Activated naive CD8-positive, alpha-beta T cell treated with anti-CD3 and anti-CD28 coated beads, Interleukin-2, amount 50 U/mL, for 24 hours (primary cell): ENCODE data around the gene L3MBTL4.

Source experiments
- ATAC-seq: fragments of 150-1000 bp; cut with Tn5 transposase; one replicate; pipeline ENCODE4 v1.10.0; 2021
- DNase-seq: peaks from one replicate; pipeline ENCODE4 v3.0.0; 2021
- H3K27ac Mint-ChIP-seq: one replicate; pipeline ENCODE4 v1.8.0; 2021; ENCODE audit warnings: mild to moderate bottlenecking, mixed read lengths
- H3K27me3 Mint-ChIP-seq: one replicate; pipeline ENCODE4 v1.8.0; 2021; ENCODE audit warnings: mixed read lengths
- H3K36me3 Mint-ChIP-seq: one replicate; pipeline ENCODE4 v1.8.0; 2021; ENCODE audit warnings: low read depth, mixed read lengths
- H3K4me1 Mint-ChIP-seq: one replicate; pipeline ENCODE4 v1.8.0; 2021; ENCODE audit warnings: mixed read lengths
- H3K4me3 Mint-ChIP-seq: one replicate; pipeline ENCODE4 v1.8.0; 2021; ENCODE audit warnings: mild to moderate bottlenecking, moderate library complexity, mixed read lengths
- H3K9me3 Mint-ChIP-seq: one replicate; pipeline ENCODE4 v1.8.0; 2021; ENCODE audit warnings: mixed read lengths

Gene L3MBTL4

GRCh38 chr18:6249788-6250187 lies 164.9 kb downstream of the L3MBTL4 start:
- H3K27ac Mint-ChIP-seq = no peak overlapping the region
- ATAC-seq = no peak

GRCh38 chr18:6249170-6249569 lies 165.5 kb downstream of the L3MBTL4 start:
- DNase-seq = no peak
- no peak for ATAC-seq
- Mint-ChIP-seq H3K9me3 (peaks cover 7% of the 10 kb centered on the region), H3K27ac (no peak overlapping the region), H3K4me1 (no peaks in the 10 kb centered on the region), H3K36me3 (no peaks in the 10 kb centered on the region), H3K4me3 (no peak overlapping the region), H3K27me3 (no peaks in the 10 kb centered on the region)

More at GRCh38 chr18:6249788-6250187, 164.9 kb downstream of the L3MBTL4 start:
- Mint-ChIP-seq H3K27me3 (no peaks in the 10 kb centered on the region), H3K4me3 (no peak overlapping the region), H3K4me1 (no peaks in the 10 kb centered on the region), H3K36me3 (no peaks in the 10 kb centered on the region), H3K9me3 (peaks cover 7% of the 10 kb centered on the region)
- no peak for DNase-seq

GRCh38 chr18:6248017-6248416 lies 166.7 kb downstream of the L3MBTL4 start:
- ATAC-seq = no peak
- Mint-ChIP-seq H3K9me3 (peaks cover 7% of the 10 kb centered on the region), H3K4me1 (no peaks in the 10 kb centered on the region), H3K27me3 (no peaks in the 10 kb centered on the region), H3K36me3 (no peaks in the 10 kb centered on the region), H3K4me3 (no peak overlapping the region), H3K27ac (no peak overlapping the region)
- DNase-seq = no peak

GRCh38 chr18:6242004-6242403 lies 172.7 kb downstream of the L3MBTL4 start:
- DNase-seq (no peak), ATAC-seq (no peak)
- H3K4me1 Mint-ChIP-seq = no peaks in the 10 kb centered on the region
- H3K4me3 Mint-ChIP-seq = no peak overlapping the region
- no peak overlapping the region for H3K27ac Mint-ChIP-seq
- no peaks in the 10 kb centered on the region for H3K27me3 Mint-ChIP-seq
- peaks cover 4% of the 10 kb centered on the region for H3K36me3 Mint-ChIP-seq
- no peaks in the 10 kb centered on the region for H3K9me3 Mint-ChIP-seq

- ATAC-seq = no peak
Measured at GRCh38 chr18:6239716-6240115, 175.0 kb downstream of the L3MBTL4 start.

GRCh38 chr18:6236258-6236657 lies 178.5 kb downstream of the L3MBTL4 start:
- H3K36me3 Mint-ChIP-seq = peaks cover 6% of the 10 kb centered on the region
- ATAC-seq (no peak), DNase-seq (no peak)
- no peak overlapping the region for H3K4me3 Mint-ChIP-seq
- H3K27ac Mint-ChIP-seq = no peak overlapping the region
- H3K27me3 Mint-ChIP-seq = no peaks in the 10 kb centered on the region
- no peaks in the 10 kb centered on the region for H3K4me1 Mint-ChIP-seq
- H3K9me3 Mint-ChIP-seq = peaks cover 8% of the 10 kb centered on the region

More at GRCh38 chr18:6239716-6240115, 175.0 kb downstream of the L3MBTL4 start:
- Mint-ChIP-seq H3K4me1 (no peaks in the 10 kb centered on the region), H3K9me3 (peaks cover 3% of the 10 kb centered on the region), H3K4me3 (no peak overlapping the region), H3K36me3 (peaks cover 6% of the 10 kb centered on the region), H3K27me3 (no peaks in the 10 kb centered on the region), H3K27ac (no peak overlapping the region)
- DNase-seq = no peak

GRCh38 chr18:6222271-6222670 lies 192.4 kb downstream of the L3MBTL4 start:
- H3K4me1 Mint-ChIP-seq = no peaks in the 10 kb centered on the region
- DNase-seq (no peak), ATAC-seq (no peak)
- peaks cover 9% of the 10 kb centered on the region for H3K9me3 Mint-ChIP-seq
- H3K36me3 Mint-ChIP-seq = peaks cover 3% of the 10 kb centered on the region
- no peak overlapping the region for H3K27ac Mint-ChIP-seq
- no peak overlapping the region for H3K4me3 Mint-ChIP-seq
- H3K27me3 Mint-ChIP-seq = no peaks in the 10 kb centered on the region

- Mint-ChIP-seq H3K27me3 (no peaks in the 10 kb centered on the region), H3K36me3 (peaks cover 3% of the 10 kb centered on the region), H3K9me3 (peaks cover 9% of the 10 kb centered on the region), H3K4me1 (no peaks in the 10 kb centered on the region), H3K4me3 (no peak overlapping the region), H3K27ac (no peak overlapping the region)
- DNase-seq (no peak), ATAC-seq (no peak)
Measured at GRCh38 chr18:6221602-6222014, 193.1 kb downstream of the L3MBTL4 start.

GRCh38 chr18:6220129-6220528 lies 194.6 kb downstream of the L3MBTL4 start:
- ATAC-seq = no peak
- Mint-ChIP-seq H3K4me3 (no peak overlapping the region), H3K27ac (no peak overlapping the region), H3K4me1 (no peaks in the 10 kb centered on the region), H3K27me3 (no peaks in the 10 kb centered on the region), H3K9me3 (peaks cover 8% of the 10 kb centered on the region), H3K36me3 (peaks cover 2% of the 10 kb centered on the region)
- no peak for DNase-seq

GRCh38 chr18:6219116-6219717 lies 195.5 kb downstream of the L3MBTL4 start:
- H3K27me3 Mint-ChIP-seq = no peaks in the 10 kb centered on the region
- ATAC-seq (no peak), DNase-seq (peak; percentile 14)
- no peaks in the 10 kb centered on the region for H3K4me1 Mint-ChIP-seq
- H3K27ac Mint-ChIP-seq = no peak overlapping the region
- H3K4me3 Mint-ChIP-seq = no peak overlapping the region
- no peaks in the 10 kb centered on the region for H3K36me3 Mint-ChIP-seq
- no peaks in the 10 kb centered on the region for H3K9me3 Mint-ChIP-seq

GRCh38 chr18:6215888-6216287 lies 198.8 kb downstream of the L3MBTL4 start:
- Mint-ChIP-seq H3K27me3 (no peaks in the 10 kb centered on the region), H3K27ac (no peak overlapping the region), H3K36me3 (no peaks in the 10 kb centered on the region), H3K9me3 (no peaks in the 10 kb centered on the region), H3K4me1 (no peaks in the 10 kb centered on the region), H3K4me3 (no peak overlapping the region)
- ATAC-seq (no peak), DNase-seq (no peak)

- no peaks in the 10 kb centered on the region for H3K27me3 Mint-ChIP-seq
- DNase-seq = no peak
- no peaks in the 10 kb centered on the region for H3K36me3 Mint-ChIP-seq
- no peak overlapping the region for H3K4me3 Mint-ChIP-seq
- H3K4me1 Mint-ChIP-seq = no peaks in the 10 kb centered on the region
- H3K27ac Mint-ChIP-seq = no peak overlapping the region
- ATAC-seq = no peak
- H3K9me3 Mint-ChIP-seq = no peaks in the 10 kb centered on the region
Measured at GRCh38 chr18:6211174-6211504, 203.6 kb downstream of the L3MBTL4 start.

GRCh38 chr18:6210349-6211173 lies 204.2 kb downstream of the L3MBTL4 start:
- Mint-ChIP-seq H3K4me3 (no peak overlapping the region), H3K4me1 (no peaks in the 10 kb centered on the region)
- ATAC-seq = no peak

GRCh38 chr18:6207941-6208340 lies 206.8 kb downstream of the L3MBTL4 start:
- H3K9me3 Mint-ChIP-seq = no peaks in the 10 kb centered on the region
- no peak overlapping the region for H3K4me3 Mint-ChIP-seq
- no peaks in the 10 kb centered on the region for H3K36me3 Mint-ChIP-seq
- no peak for ATAC-seq
- DNase-seq = no peak
- no peak overlapping the region for H3K27ac Mint-ChIP-seq
- H3K4me1 Mint-ChIP-seq = no peaks in the 10 kb centered on the region
- no peaks in the 10 kb centered on the region for H3K27me3 Mint-ChIP-seq

More at GRCh38 chr18:6210349-6211173, 204.2 kb downstream of the L3MBTL4 start:
- Mint-ChIP-seq H3K27ac (no peak overlapping the region), H3K9me3 (no peaks in the 10 kb centered on the region), H3K27me3 (no peaks in the 10 kb centered on the region), H3K36me3 (no peaks in the 10 kb centered on the region)
- DNase-seq = no peak

- Mint-ChIP-seq H3K9me3 (no peaks in the 10 kb centered on the region), H3K4me1 (no peaks in the 10 kb centered on the region), H3K27ac (no peak overlapping the region), H3K27me3 (no peaks in the 10 kb centered on the region), H3K4me3 (no peak overlapping the region), H3K36me3 (no peaks in the 10 kb centered on the region)
- no peak for ATAC-seq
- DNase-seq = no peak
Measured at GRCh38 chr18:6207116-6207515, 207.6 kb downstream of the L3MBTL4 start.
